PC-9 (cell line): ENCODE data around the gene DHRS7B.

Experiments
- EZH2 ChIP-seq: fragments of 200-600 bp; sonication (generic); IDR thresholded peaks from 2 replicates; pipeline ENCODE4 v1.8.0; 2017; ENCODE audit warnings: antibody characterized with exemption, low read depth
- TF ChIP-seq, protein P1 (sequence below): fragments of 200-600 bp; sonication (generic); conservative IDR thresholded peaks from 2 replicates; pipeline ENCODE4 v1.6.1; 2017; ENCODE audit warnings: mixed run types, antibody characterized with exemption, mild to moderate bottlenecking, moderate library complexity

GRCh38 chr17:21174186-21174585, 47.4 kb downstream of the DHRS7B start:
- TF ChIP-seq, protein P1, sequence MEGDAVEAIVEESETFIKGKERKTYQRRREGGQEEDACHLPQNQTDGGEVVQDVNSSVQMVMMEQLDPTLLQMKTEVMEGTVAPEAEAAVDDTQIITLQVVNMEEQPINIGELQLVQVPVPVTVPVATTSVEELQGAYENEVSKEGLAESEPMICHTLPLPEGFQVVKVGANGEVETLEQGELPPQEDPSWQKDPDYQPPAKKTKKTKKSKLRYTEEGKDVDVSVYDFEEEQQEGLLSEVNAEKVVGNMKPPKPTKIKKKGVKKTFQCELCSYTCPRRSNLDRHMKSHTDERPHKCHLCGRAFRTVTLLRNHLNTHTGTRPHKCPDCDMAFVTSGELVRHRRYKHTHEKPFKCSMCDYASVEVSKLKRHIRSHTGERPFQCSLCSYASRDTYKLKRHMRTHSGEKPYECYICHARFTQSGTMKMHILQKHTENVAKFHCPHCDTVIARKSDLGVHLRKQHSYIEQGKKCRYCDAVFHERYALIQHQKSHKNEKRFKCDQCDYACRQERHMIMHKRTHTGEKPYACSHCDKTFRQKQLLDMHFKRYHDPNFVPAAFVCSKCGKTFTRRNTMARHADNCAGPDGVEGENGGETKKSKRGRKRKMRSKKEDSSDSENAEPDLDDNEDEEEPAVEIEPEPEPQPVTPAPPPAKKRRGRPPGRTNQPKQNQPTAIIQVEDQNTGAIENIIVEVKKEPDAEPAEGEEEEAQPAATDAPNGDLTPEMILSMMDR = no peak
- TF ChIP-seq EZH2 = no peak
